CD4-positive, CD25-positive, alpha-beta regulatory T cell (primary cell): Measurements from ENCODE around the gene ACTR10. TPM values are rescaled to one million over a fixed set of nuclear protein-coding genes. Genes with fewer than 3 reads are reported as not detected.

Source experiments
- polyA plus RNA-seq, 4 donors: library from polyadenylated mRNA; unstranded; fragments of 300-500 nt; fragmentation: Illumina TruSeq; gene quantifications; one replicate each; pipeline ENCODE4 v1.2.3, GENCODE V29; 2021
- total RNA-seq: library from RNA; stranded (reverse); gene quantifications from one replicate; pipeline ENCODE4 v1.2.3, GENCODE V29; 2022

The ACTR10 gene
- total and polyA plus RNA-seq, 5 donors from 2014 or later: 43.4 to 98.3 (median 86.4) TPM

Other genes with a start within 250 kb of the ACTR10 start
- 0.27 TPM for gene ARMH4, start 47.9 kb upstream of the ACTR10 start, total RNA-seq
- gene ARMH4, start 47.9 kb upstream of the ACTR10 start, polyA plus RNA-seq: 1 to 10 TPM in 1 of 4 donors, under 1 TPM in 2, not detected in 1; 0.66 to 1.0 (median 0.91) TPM
- 137 TPM for gene PSMA3, start 44.7 kb downstream of the ACTR10 start, total RNA-seq
- 100 to 1,000 TPM; 187 to 218 (median 191) TPM for gene PSMA3, start 44.7 kb downstream of the ACTR10 start, polyA plus RNA-seq
- 102 TPM for gene ARID4A, start 98.4 kb downstream of the ACTR10 start, total RNA-seq
- 10 to 100 TPM; 23.3 to 30.4 (median 24.8) TPM for gene ARID4A, start 98.4 kb downstream of the ACTR10 start, polyA plus RNA-seq
- gene TOMM20L, start 195.8 kb downstream of the ACTR10 start, total RNA-seq: not detected
- gene TOMM20L, start 195.8 kb downstream of the ACTR10 start, polyA plus RNA-seq: under 1 TPM in 1 of 4 donors, not detected in 3; 0.47 TPM
- gene TIMM9, start 227.4 kb downstream of the ACTR10 start, total RNA-seq: 23.8 TPM
- gene TIMM9, start 227.4 kb downstream of the ACTR10 start, polyA plus RNA-seq: 10 to 100 TPM; 52.6 to 83.3 (median 60.8) TPM
- 34.3 TPM for gene KIAA0586, start 227.6 kb downstream of the ACTR10 start, total RNA-seq
- gene KIAA0586, start 227.6 kb downstream of the ACTR10 start, polyA plus RNA-seq: 10 to 100 TPM; 16.8 to 30.3 (median 25.3) TPM